ENCODE measurements around the gene ZNF444.

Gene ZNF444

DNA sequence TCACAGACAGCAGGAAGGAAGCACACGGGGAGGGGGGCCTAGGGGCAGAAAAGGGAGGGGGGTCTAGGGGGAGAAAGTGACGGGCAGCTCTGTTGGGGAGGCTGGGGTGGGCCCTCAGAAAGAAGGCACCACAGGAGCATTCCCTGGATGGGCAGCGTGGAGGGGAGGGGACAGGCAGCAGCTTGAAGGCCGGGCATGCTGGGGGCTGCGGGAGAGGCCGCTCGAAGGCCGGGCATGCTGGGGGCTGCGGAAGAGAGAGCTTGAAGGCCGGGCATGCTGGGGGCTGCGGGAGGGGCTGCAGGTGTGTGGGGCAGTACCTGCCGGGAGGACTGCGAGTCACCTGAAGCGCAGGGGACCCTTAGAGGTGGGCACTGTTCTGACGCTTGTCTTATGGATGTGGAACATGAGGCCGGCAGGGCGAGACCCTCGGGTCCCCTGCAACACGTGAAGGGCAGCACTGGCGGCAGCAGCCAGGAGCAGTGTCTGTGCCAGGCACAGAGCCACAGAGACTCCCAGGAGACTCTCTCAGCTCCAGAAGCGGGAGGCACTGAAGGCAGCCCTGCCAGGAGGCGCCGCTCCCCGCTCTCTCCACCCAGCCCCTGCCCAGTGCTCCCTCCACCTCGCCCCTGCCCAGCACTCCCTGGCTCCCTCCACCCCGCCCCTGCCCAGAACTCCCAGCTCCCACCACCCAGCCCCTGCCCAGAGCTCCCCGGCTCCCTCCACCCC lies 33.3 kb upstream of the ZNF444 start:
- no peak for DNase-seq

GRCh38 chr19:56108447-56109195 lies 32.5 kb upstream of the ZNF444 start:
- DNase-seq = no peak

- no peak for DNase-seq
Observed at GRCh38 chr19:56109226-56109625, 31.9 kb upstream of the ZNF444 start.

- DNase-seq = peak; percentile 39
Observed at GRCh38 chr19:56110515-56111448, 30.3 kb upstream of the ZNF444 start.

DNA sequence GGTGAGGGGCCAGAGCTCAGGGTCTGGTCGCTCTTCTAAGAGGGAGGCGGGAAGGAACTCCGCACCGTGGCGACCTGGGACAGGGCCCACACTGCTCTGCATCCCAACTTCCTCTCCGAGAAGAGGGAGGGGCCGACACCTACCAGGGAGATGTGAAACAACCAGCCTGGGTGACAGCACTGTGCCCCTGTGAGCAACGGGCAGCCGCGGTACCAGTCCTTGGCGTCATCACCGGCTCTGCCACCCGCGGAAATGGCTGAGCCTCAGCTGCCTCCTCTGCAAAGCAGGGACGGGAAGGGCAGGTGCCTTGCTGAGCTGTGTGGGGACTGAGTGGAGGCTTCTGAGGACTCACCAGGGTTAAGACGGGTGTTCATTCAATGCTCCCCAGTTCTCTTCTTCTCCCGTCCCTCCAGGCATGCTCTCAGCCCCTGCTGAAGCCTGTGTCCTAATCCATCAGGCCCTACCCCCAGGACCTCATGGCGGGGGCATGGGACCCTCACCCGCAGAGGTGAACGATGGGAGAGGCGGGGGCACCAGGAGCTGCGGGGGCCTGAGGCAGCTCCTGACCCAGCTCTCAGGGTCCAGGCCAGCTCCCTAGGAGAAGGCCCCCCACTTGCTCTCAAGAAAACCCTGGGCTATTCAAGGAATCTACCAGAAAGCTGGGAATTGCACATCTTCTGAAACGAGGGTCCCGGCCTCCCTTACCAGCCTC lies 29.3 kb upstream of the ZNF444 start:
- no peak for DNase-seq

DNA sequence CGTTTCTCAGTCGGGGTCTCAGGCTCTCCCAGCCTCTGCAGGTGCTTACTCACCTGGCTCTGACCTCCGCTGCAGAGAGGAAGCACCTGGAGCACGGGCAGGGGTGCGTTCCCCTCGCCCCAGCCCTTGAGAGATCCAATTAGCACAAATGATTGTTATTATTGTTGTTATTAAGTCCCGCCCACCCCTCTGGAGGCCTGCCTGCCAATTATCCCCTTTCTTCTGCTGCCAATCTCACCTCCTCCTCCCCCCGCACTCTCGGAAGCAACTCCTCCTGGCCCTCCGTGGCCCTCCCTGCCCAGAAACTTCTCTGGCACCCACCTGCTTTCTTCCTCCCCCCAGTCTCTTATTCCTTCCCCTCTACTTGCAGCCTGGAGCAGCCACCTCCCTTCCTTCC lies 28.8 kb upstream of the ZNF444 start:
- DNase-seq = no peak

- no peak for DNase-seq
Observed at GRCh38 chr19:56113074-56113632, 27.9 kb upstream of the ZNF444 start.

GRCh38 chr19:56114051-56114777 lies 26.9 kb upstream of the ZNF444 start:
- no peak for DNase-seq

GRCh38 chr19:56114778-56115110 lies 26.3 kb upstream of the ZNF444 start:
- DNase-seq = no peak

- DNase-seq = no peak
Observed at GRCh38 chr19:56115490-56115889, 25.6 kb upstream of the ZNF444 start.

DNA sequence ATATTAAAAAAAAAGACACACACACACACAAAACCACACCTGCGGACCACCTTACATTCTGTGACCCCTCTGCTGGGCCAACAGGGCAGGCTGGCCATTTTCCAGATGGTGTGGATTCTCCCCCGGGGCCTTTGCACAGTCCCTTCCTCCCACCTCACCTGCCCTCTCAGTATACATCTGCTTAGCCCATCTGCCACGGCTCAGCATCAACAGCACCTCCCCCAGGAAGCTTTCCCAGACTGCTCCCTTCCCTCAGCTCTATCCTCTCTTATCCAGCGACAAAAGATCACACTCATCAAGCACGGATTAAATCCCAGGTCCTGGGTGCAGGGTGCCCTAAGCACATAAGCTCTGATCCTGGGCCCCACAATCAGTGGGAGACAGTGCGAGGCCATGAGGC lies 24.5 kb upstream of the ZNF444 start:
- DNase-seq = no peak

- no peak for DNase-seq
Observed at GRCh38 chr19:56117376-56117884, 23.7 kb upstream of the ZNF444 start.

- no peak for DNase-seq
Observed at GRCh38 chr19:56117889-56118288, 23.2 kb upstream of the ZNF444 start.

DNA sequence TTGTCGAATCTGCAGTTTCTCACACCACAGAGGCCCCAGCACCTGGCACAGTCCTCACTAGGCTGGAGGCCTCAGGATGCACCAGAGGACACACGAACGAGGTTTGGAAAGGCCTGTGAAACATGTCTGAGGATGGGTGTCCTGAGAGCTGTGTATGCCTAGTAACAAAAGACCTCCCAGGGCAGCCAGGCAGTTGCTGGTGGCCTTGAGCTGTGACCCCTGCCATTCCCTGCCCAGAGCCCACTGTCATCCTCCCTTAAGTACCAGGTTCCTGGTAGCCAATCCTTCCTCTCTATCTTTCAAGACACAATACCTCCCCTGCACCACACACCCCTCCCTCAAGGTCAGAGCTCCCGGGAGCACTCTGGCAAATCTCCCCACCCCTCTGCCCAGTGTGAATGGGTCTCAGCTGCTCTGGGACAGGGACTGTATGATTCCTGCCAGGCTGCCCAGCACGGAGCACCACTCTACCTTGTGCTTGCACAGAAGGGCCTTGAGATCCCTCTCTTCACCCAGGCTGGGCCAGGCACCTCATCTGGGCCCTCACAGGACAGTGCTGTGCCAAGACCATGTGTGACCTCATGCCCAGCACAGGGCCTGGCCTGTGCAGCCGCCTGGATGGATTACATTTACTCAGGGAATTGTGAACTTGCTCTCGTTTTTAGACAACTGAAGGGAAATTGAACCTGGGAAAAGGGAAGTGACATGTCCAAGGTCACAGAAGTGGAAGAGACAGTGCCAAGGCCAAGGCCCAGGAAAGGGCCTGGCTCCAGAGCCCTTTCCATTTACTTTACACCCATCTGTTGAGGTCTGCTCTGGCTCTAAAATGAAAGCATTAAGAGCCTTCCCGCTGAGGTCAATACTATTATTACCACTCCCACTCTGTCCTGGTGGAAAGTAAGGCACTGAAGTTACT lies 22.2 kb upstream of the ZNF444 start:
- DNase-seq = no peak

- peak; percentile 75 for DNase-seq
Observed at GRCh38 chr19:56119582-56119978, 21.5 kb upstream of the ZNF444 start.

DNA sequence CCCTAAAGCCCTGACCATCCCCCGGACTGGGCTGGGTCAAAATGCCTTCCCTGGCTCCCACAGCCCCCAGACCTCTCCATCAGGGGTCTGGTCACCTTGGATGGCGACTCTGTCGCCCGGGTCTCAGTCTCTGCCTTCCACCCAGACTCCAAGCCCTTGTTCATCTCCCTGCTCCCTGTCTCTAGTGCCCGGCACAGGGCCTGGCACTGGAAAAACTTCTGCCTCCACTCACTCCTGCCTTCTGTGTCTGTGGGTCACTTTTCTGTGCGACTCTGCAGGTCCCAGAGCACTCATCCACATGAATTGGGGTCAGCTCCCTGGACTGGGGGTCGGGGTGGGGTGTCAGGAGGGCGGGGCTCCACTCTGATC lies 21.1 kb upstream of the ZNF444 start:
- no peak for DNase-seq

GRCh38 chr19:56120371-56121179 lies 20.5 kb upstream of the ZNF444 start:
- DNase-seq = peak; percentile 79

DNA sequence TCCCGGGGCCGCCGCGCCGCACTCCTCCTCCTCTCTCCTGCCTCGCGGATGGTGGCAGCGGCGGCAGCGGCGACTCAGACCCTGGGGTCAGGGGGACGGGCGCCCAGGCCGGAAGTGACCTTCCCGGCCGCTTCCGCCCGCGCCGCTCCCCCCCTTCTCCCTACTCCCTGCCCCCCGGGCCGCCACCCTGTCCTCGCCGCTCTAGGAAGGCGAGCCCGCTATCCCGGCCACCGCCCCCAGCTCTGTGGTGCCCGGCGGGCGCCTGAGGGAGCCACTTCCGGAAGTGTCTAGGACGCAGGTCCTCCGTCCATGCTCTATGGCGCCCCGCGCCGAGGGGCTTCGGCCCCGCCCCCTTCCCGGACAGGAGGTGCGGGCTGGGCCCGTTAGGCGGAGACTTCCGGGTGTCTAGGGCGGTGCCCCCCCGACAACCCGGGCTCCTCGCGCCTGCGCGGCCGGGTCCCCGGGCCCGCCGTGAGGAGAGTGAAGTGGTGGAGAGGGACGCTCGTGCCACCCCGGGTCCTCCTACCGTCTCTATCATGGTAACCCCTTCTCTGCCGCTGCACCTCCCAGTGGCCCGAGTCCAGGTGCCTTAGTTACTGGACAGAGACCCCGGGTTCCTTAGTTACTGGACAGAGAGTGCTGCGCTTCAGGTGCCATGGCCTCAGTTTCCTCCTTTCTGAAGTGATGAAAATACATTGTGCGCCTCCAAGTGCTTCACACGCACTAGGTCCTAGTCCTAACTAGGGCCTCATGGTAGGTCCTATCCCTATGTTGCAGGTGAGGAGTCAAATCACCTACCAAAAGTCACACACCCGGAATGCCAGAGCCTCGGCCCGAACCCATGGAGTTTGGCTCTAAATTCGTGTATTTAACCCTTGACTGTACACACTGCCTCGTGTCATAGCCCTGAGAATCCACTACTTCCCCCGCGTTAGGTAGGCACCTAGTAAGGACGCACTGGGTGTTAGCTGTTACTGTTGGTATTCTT lies 19.6 kb upstream of the ZNF444 start, which contains the start of gene ZNF787:
TSS of gene ZNF787 (minus strand) at position 116 of the 988 bp plus-strand sequence. CDS start 18,078 bp downstream, outside the sequence.
- DNase-seq = peak; percentile 97

Measured in EL (cell line).